ENCODE results near the gene SLFN12. TPM values are rescaled to one million over a fixed set of nuclear protein-coding genes. Genes with fewer than 3 reads are reported as not detected.
"Not testable (repeated sequence)": the region's sequence is repeated elsewhere in the genome, so short reads cannot be mapped to it uniquely, and the experiment has no call there.

SLFN12 gene
- total RNA-seq, 2 experiments from 2014 or later: 5.1 to 6.3 TPM

DNA sequence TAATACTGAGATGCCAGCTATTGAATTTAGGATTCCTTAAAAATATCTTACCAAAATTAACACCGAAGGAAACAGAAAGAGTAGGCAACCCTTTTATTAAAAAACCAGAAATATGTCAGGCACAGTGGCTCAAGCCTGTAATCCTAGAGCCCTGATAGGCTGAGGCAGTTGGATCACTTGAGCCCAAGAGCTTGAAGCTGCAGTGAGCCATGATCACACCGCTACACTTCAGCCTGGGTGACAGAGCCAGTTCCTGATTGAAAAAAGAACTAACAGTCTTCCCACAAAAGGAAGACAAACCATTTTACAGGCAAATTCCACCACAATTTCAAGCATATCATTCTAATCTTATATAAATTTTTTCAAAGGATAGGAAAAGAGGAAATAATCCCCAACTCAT is 15.6 kb downstream of the SLFN12 start:
- TF ChIP-seq, protein P1, sequence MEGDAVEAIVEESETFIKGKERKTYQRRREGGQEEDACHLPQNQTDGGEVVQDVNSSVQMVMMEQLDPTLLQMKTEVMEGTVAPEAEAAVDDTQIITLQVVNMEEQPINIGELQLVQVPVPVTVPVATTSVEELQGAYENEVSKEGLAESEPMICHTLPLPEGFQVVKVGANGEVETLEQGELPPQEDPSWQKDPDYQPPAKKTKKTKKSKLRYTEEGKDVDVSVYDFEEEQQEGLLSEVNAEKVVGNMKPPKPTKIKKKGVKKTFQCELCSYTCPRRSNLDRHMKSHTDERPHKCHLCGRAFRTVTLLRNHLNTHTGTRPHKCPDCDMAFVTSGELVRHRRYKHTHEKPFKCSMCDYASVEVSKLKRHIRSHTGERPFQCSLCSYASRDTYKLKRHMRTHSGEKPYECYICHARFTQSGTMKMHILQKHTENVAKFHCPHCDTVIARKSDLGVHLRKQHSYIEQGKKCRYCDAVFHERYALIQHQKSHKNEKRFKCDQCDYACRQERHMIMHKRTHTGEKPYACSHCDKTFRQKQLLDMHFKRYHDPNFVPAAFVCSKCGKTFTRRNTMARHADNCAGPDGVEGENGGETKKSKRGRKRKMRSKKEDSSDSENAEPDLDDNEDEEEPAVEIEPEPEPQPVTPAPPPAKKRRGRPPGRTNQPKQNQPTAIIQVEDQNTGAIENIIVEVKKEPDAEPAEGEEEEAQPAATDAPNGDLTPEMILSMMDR (IDR thresholded peaks at IDR 0.05): no peak
- CTCF ChIA-PET: no interaction called here

DNA sequence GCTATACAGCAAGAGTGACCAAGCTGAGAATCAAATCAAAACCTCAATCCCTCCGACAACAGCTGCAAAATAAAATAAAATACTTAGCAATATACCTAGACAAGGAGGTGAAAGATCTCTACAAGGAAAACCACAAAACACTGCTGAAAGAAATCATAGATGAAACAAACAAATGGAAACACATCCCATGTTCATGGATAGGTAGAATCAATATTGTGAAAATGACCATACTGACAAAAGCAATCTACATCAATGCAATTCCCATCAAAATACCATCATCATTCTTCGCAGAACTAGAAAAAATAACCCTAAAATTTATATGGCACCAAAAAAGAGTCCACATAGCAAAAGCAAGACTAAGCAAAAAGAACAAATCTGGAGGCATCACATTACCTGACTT is 17.6 kb downstream of the SLFN12 start:
- H3K36me3 Mint-ChIP-seq (ENCODE audit: low read depth): peaks cover 27% of the 10 kb centered on the region

More for the DNA sequence above, 15.6 kb downstream of the SLFN12 start:
- POLR2A ChIA-PET: no interaction called here
- DNase-seq: no peak
- H3K4me1 Mint-ChIP-seq (ENCODE audit: low read depth): no peaks in the 10 kb centered on the region
- H3K36me3 Mint-ChIP-seq (ENCODE audit: low read depth): peaks cover 24% of the 10 kb centered on the region
- H3K27ac Mint-ChIP-seq: no peak overlapping the region
- intact Hi-C loops (cut with micrococcal nuclease): no loop called here
- no peak for ATAC-seq
- peaks cover 11% of the 10 kb centered on the region for H3K9me3 Mint-ChIP-seq
- no peaks in the 10 kb centered on the region for H3K27me3 Mint-ChIP-seq
- H3K4me3 Mint-ChIP-seq: no peak overlapping the region

GRCh38 chr17:35414247-35414646 is 18.1 kb downstream of the SLFN12 start:
- H3K36me3 Mint-ChIP-seq (ENCODE audit: low read depth): peaks cover 26% of the 10 kb centered on the region
- H3K27me3 Mint-ChIP-seq: no peaks in the 10 kb centered on the region
- intact Hi-C loops (cut with micrococcal nuclease): no loop called here
- ChIA-PET CTCF (interaction anchor here (1.0 kb wide), 1 partner anchor 119 kb away, joined by 3 read pairs; no protein-coding TSS in a partner anchor), POLR2A (interaction anchor here (1.0 kb wide), 1 partner anchor 61 kb away, joined by 3 read pairs; no protein-coding TSS in a partner anchor)
- no peaks in the 10 kb centered on the region for H3K4me1 Mint-ChIP-seq (ENCODE audit: low read depth)
- TF ChIP-seq, protein P1 (IDR thresholded peaks at IDR 0.05): no peak
- ATAC-seq: no peak
- no peak overlapping the region for H3K27ac Mint-ChIP-seq
- DNase-seq: no peak
- H3K4me3 Mint-ChIP-seq: no peak overlapping the region
- H3K9me3 Mint-ChIP-seq: peaks cover 11% of the 10 kb centered on the region

More for the DNA sequence above, 17.6 kb downstream of the SLFN12 start:
- CTCF ChIA-PET; H3K4me3 Mint-ChIP-seq; ATAC-seq; intact Hi-C loops (cut with micrococcal nuclease); H3K4me1 Mint-ChIP-seq (ENCODE audit: low read depth); H3K27me3 Mint-ChIP-seq; DNase-seq; H3K27ac Mint-ChIP-seq: not testable (repeated sequence)
- POLR2A ChIA-PET: interaction anchor here (1.0 kb wide), 1 partner anchor 61 kb away, joined by 3 read pairs; no protein-coding TSS in a partner anchor
- H3K9me3 Mint-ChIP-seq: peaks cover 11% of the 10 kb centered on the region

GRCh38 chr17:35407531-35407930 is 24.8 kb downstream of the SLFN12 start:
- CTCF ChIA-PET: no interaction called here
- ATAC-seq: no peak
- intact Hi-C loops (cut with micrococcal nuclease): no loop called here
- H3K27me3 Mint-ChIP-seq: no peaks in the 10 kb centered on the region
- H3K9me3 Mint-ChIP-seq: no peaks in the 10 kb centered on the region
- peaks cover 3% of the 10 kb centered on the region for H3K36me3 Mint-ChIP-seq (ENCODE audit: low read depth)
- no peak overlapping the region for H3K27ac Mint-ChIP-seq
- H3K4me3 Mint-ChIP-seq: no peak overlapping the region
- TF ChIP-seq, protein P1 (IDR thresholded peaks at IDR 0.05): no peak
- POLR2A ChIA-PET: no interaction called here
- DNase-seq: no peak
- peaks cover 7% of the 10 kb centered on the region for H3K4me1 Mint-ChIP-seq (ENCODE audit: low read depth)

- Mint-ChIP-seq H3K9me3 (no peaks in the 10 kb centered on the region), H3K4me1 (ENCODE audit: low read depth) (peaks cover 11% of the 10 kb centered on the region), H3K27me3 (no peaks in the 10 kb centered on the region), H3K36me3 (ENCODE audit: low read depth) (peaks cover 3% of the 10 kb centered on the region), H3K27ac (no peak overlapping the region), H3K4me3 (no peak overlapping the region)
- ChIA-PET CTCF (no interaction called here), POLR2A (no interaction called here)
- intact Hi-C loops (cut with micrococcal nuclease): no loop called here
- DNase-seq (no peak), ATAC-seq (no peak)
- TF ChIP-seq, protein P1 (IDR thresholded peaks at IDR 0.05): no peak
These were observed 25.7 kb downstream of the SLFN12 start for GRCh38 chr17:35406568-35406967.
